BJ (cell line): ENCODE measurements around the gene SLC4A7. TPM values are rescaled to one million over a fixed set of nuclear protein-coding genes. Genes with fewer than 3 reads are reported as not detected.
"Not testable (repeated sequence)": the region's sequence is repeated elsewhere in the genome, so short reads cannot be mapped to it uniquely, and the experiment has no call there.

Experiments used
- CTCF ChIA-PET: fragments of 350-600 bp; formaldehyde crosslinking; extraction: SDS; loops from one replicate; lab custom pipeline; 2021; ENCODE audit warnings: antibody characterized with exemption, inconsistent platforms; lab: Yijun Ruan, JAX
- POLR2A ChIA-PET: fragments of 300-600 bp; sonication (Branson Sonifier 250); formaldehyde crosslinking; extraction: SDS; loops from one replicate; lab custom pipeline; 2021; ENCODE audit warnings: antibody characterized with exemption; lab: Charles Lee
- DNase-seq: peaks from one replicate; pipeline ENCODE4 v3.0.0-alpha.2; 2011; ENCODE audit warnings: low read depth
- H3K27me3 ChIP-seq: 2 replicates; pipeline ENCODE4 v1.6.0; 2011; ENCODE audit warnings: low read length; ENCODE audit not compliant: control insufficient read depth, insufficient read depth
- H3K36me3 ChIP-seq: 2 replicates; pipeline ENCODE4 v1.5.1; 2011; ENCODE audit warnings: low read length; ENCODE audit not compliant: control insufficient read depth, insufficient read depth
- H3K4me3 ChIP-seq: 2 replicates; pipeline ENCODE4 v1.5.1; 2011; ENCODE audit warnings: low read depth, mild to moderate bottlenecking, control low read depth, low read length
- polyA plus RNA-seq: library from polyadenylated mRNA; depleted of rRNA; stranded (reverse); fragments of >200 nt; gene quantifications from 2 replicates; pipeline ENCODE4 v1.2.3, GENCODE V29; 2011
- TF ChIP-seq, protein P1 (sequence below): IDR thresholded peaks from 2 replicates; pipeline ENCODE4 v1.5.1; 2011; ENCODE audit warnings: low read depth, mild to moderate bottlenecking, control low read depth, inconsistent platforms, low read length, moderate library complexity; ENCODE audit not compliant: insufficient read depth

Gene SLC4A7
- polyA plus RNA-seq, 1 experiment: 15.4 TPM

DNA sequence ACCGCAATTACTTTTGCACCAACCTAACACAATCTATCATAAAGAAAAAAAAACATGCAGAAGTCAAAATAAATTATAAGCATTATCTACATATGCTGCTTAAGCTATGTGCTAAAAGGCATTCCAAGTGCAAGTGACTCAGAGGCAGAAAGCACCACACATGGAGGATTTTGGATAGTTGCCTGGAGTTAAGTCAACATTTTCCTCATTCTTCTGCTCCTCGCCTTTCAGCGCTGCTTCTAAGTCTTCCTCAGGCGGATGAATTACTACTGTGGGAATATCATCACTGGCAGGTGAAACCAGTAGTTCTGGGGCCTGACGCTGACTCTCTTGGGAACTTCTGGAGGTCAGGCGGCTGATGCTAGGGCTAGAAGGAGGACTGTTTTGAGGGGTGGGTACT is 53.1 kb downstream of the SLC4A7 start:
- Histone ChIP-seq H3K27me3 (no peaks in the 10 kb centered on the region), H3K4me3 (no peak overlapping the region), H3K36me3 (peaks cover 4% of the 10 kb centered on the region)
- ChIA-PET CTCF (no interaction called here), POLR2A (no interaction called here)
- TF ChIP-seq, protein P1, sequence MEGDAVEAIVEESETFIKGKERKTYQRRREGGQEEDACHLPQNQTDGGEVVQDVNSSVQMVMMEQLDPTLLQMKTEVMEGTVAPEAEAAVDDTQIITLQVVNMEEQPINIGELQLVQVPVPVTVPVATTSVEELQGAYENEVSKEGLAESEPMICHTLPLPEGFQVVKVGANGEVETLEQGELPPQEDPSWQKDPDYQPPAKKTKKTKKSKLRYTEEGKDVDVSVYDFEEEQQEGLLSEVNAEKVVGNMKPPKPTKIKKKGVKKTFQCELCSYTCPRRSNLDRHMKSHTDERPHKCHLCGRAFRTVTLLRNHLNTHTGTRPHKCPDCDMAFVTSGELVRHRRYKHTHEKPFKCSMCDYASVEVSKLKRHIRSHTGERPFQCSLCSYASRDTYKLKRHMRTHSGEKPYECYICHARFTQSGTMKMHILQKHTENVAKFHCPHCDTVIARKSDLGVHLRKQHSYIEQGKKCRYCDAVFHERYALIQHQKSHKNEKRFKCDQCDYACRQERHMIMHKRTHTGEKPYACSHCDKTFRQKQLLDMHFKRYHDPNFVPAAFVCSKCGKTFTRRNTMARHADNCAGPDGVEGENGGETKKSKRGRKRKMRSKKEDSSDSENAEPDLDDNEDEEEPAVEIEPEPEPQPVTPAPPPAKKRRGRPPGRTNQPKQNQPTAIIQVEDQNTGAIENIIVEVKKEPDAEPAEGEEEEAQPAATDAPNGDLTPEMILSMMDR: no peak
- peak; percentile 88 for DNase-seq

DNA sequence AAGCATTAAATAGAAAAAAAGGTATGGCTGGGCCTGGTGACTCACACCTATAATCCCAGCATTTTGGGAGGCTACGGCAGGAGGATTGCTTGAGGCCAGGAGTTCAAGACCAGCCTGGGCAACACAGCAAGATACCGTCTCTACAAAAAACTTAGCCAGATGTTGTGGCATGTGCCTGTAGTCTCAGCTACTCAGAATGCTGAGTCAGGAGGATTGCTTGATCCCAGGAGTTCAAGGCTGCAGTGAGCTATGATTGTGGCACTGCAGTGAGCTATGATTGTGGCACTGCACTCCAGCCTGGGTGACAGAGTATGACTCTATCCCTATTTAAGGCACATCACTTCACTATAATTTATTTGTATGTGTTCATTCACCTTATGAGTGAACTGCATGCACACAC is 54.3 kb downstream of the SLC4A7 start:
- ChIA-PET CTCF (interaction anchor here (0.8 to 1.4 kb wide), 2 partner anchors 17 to 37 kb away, joined by 3 to 5 read pairs; no protein-coding TSS in a partner anchor), POLR2A (no interaction called here)
- H3K36me3 ChIP-seq: peaks cover 4% of the 10 kb centered on the region
- H3K4me3 ChIP-seq: no peak overlapping the region
- H3K27me3 ChIP-seq: no peaks in the 10 kb centered on the region
- TF ChIP-seq, protein P1: no peak
- no peak for DNase-seq

DNA sequence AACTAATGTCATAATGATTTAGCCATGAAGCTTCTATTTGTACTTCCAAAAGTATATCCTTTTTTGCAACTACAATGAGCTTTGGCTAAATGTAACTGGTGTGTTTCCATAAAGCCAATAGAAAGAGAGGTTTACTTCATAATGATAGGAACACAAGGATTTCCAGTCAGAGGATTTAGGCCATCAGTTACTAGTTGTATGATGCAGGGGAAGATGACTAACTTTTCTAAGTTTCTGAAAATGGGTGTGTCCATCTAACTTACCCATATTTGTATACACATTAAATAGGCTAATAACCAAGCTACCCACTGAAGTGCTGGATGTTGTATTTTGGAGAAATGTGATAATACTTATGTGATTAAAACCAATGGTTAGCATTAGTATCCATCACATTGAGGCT is 55.7 kb downstream of the SLC4A7 start:
- ChIA-PET CTCF (interaction anchor here (1.1 kb wide), 1 partner anchor 13 kb away, joined by 3 read pairs; no protein-coding TSS in a partner anchor), POLR2A (no interaction called here)
- no peak for DNase-seq
- Histone ChIP-seq H3K27me3 (no peaks in the 10 kb centered on the region), H3K4me3 (no peak overlapping the region), H3K36me3 (peaks cover 4% of the 10 kb centered on the region)
- TF ChIP-seq, protein P1: no peak

DNA sequence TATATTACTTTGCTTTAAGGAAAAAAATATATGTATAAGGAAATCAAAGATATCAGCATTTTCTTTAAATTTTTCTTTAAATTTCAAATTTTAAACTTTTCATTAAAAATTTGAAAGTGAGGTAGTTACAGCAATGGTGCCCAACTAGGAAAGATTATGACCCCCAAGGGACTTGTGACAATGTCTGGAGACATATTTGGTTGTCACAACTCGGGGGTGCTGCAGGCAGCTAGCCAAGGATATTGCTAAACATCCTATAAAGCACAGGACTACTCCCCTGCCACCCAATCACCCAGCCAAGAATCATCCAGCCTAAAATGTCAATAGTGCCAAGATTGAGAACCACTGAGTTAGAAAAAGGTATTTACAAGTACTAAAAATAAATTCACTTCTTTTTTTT is 57.3 kb downstream of the SLC4A7 start:
- no peak for DNase-seq
- TF ChIP-seq, protein P1: no peak
- H3K4me3 ChIP-seq: no peak overlapping the region
- peaks cover 6% of the 10 kb centered on the region for H3K36me3 ChIP-seq
- no peaks in the 10 kb centered on the region for H3K27me3 ChIP-seq
- ChIA-PET CTCF (no interaction called here), POLR2A (no interaction called here)

DNA sequence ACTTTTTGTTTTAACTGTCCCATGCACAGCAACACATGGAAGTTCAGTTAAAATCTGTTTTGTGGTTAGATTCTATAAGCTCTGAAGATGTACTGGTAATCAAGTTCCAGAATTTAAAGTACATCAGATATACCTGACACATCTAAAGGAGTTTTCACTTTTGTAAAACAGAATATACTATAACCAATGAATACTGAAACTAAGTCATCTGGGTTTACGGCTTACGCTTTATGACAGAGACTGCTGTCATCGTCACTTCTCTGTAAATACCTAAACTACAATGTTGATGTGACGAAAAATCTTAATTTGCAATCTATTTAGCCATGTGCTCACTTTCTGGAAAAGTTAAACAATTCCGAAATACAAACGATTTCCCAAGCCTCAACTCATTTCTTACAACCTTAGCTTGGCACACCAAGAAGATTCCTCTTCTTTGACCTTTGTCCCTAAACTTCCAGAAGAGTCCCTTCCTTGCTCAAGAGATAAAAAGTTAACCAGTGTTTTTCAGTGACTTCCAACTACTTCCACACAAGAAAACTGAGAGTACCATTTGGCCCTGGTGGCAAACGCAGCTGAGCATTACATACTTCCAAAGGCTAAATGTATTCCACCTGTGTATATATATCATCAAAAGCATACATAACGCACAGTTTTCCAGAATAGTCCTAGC is 58.2 kb downstream of the SLC4A7 start:
- Histone ChIP-seq H3K4me3 (no peak overlapping the region), H3K27me3 (no peaks in the 10 kb centered on the region), H3K36me3 (peaks cover 6% of the 10 kb centered on the region)
- DNase-seq: no peak
- ChIA-PET POLR2A (no interaction called here), CTCF (no interaction called here)
- TF ChIP-seq, protein P1: no peak

DNA sequence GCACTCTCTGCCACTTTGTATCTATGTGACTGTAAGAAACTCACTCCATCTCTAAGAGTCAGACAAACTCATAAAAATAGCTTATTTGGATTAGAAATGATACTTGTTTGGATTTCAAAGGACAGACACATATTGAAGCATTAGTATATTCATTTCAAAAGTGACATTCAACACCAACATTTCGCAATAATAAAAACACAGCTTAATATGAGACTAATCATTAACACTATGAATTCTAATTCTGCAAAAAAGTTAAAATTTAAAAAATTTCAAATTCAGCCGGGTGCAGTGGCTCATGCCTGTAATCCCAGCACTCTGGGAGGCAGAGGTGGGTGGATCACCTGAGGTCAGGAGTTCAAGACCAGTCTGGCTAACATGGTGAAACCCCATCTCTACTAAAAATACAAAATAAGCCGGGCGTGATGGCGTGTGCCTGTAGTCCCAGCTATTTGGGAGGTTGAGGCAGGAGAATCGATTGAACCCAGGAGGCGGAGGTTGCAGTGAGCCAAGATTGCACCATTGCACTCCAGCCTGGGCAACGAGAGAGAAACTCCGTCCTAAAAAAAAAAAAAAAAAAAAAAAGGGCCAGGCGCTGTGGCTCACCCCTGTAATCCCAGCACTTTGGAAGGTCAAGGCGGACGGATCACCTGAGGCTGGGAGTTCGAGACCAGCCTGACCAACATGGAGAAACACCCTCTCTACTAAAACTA is 59.2 kb downstream of the SLC4A7 start:
- H3K36me3 ChIP-seq, H3K27me3 ChIP-seq, POLR2A ChIA-PET, H3K4me3 ChIP-seq, CTCF ChIA-PET, DNase-seq: not testable (repeated sequence)
